ENCODE measurements around the gene MTMR1.

Gene MTMR1

DNA sequence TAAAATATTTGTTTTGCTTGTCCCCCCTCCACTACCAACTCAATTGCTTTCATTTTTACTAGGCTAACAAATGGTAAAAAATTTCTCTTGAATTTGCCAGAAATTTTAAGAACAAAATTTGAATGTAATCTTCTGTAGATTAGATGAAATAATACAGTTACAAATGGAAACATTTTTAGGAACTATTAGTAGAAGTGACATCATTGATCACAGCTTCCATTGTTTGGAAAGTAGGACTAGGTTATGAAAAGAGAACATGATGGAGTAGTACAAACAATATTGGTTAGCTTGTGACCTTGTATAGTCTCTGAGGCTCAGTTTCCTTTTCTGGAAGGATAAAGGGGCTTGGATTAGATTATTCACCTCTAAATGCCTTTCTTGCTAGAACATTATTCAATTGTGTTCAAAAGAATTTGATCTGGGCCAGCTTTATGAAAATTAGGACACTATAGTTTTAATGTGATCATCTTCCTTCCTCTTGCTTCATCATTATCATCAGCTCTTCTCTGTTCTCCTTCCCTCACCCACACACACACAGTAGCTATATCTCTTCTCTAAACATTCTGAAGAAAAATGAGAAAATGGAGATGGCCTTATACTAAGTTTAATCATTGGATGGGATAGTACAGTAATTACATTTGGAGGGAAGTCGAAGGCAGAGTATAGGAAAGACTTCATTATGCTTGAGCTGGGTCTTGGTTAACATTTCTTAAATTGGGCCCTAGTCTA, 9.9 kb downstream of the MTMR1 start:
- no peak for TF ChIP-seq FOXP2 (optimal IDR thresholded peaks at IDR 0.05; ENCODE audit: borderline replicate concordance, extremely low read depth, extremely low read length, insufficient read depth)

DNA sequence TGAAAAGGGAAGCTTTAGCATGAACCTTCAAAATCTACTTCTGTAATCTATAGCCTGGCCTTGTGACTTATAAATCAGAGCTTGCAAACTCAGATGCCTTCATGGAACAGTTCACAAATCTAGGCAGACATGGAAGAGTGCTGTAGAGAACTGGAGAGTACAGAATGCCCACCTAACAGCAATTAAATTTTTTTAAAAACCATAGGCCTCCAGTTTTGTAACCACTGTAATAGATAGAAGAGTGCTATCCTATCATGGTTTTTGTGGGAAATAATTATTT, 10.4 kb downstream of the MTMR1 start:
- TF ChIP-seq POLR2AphosphoS5 (IDR thresholded peaks at IDR 0.05; ENCODE audit: low read depth, low read length) (no peak), TAF1 (IDR thresholded peaks at IDR 0.05; ENCODE audit: borderline replicate concordance, insufficient read depth, low read length) (no peak)
- TF ChIP-seq, protein P1, sequence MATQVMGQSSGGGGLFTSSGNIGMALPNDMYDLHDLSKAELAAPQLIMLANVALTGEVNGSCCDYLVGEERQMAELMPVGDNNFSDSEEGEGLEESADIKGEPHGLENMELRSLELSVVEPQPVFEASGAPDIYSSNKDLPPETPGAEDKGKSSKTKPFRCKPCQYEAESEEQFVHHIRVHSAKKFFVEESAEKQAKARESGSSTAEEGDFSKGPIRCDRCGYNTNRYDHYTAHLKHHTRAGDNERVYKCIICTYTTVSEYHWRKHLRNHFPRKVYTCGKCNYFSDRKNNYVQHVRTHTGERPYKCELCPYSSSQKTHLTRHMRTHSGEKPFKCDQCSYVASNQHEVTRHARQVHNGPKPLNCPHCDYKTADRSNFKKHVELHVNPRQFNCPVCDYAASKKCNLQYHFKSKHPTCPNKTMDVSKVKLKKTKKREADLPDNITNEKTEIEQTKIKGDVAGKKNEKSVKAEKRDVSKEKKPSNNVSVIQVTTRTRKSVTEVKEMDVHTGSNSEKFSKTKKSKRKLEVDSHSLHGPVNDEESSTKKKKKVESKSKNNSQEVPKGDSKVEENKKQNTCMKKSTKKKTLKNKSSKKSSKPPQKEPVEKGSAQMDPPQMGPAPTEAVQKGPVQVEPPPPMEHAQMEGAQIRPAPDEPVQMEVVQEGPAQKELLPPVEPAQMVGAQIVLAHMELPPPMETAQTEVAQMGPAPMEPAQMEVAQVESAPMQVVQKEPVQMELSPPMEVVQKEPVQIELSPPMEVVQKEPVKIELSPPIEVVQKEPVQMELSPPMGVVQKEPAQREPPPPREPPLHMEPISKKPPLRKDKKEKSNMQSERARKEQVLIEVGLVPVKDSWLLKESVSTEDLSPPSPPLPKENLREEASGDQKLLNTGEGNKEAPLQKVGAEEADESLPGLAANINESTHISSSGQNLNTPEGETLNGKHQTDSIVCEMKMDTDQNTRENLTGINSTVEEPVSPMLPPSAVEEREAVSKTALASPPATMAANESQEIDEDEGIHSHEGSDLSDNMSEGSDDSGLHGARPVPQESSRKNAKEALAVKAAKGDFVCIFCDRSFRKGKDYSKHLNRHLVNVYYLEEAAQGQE (IDR thresholded peaks at IDR 0.05; ENCODE audit: insufficient read depth in 1 of 2, low read depth in 2 of 2, low read length in 2 of 2) = no peak

DNA sequence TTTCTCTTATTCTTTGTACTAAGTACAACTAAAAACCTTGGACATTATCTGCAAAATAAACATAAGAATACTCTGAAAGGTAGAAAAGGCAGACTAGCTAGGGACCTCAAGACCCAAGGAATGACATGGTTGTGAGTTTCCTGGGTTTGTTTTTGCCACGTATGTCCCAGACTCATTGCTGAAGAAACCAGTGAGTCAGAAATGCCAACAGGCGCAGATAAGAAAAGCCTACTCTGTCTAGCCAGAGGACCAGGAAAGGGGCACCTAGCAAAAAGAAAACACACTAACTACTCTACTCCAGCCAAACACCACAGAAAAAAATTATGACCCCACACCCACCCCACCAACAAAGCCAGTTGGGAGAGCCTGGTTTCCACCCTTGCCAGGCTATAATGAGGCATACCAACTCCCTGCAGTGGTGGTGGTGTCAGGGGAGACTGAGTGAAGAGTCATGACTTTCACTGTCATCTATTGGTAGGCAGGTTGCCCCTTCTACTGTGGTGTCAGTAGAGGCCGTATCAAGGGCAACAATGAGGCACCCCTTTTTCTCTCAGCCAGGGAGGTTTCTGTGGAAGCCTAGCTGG, 10.9 kb downstream of the MTMR1 start:
- TF ChIP-seq TAF1 (IDR thresholded peaks at IDR 0.05; ENCODE audit: borderline replicate concordance, insufficient read depth, low read length) (no peak), SIN3A (IDR thresholded peaks at IDR 0.05; ENCODE audit: borderline replicate concordance, insufficient read depth, low read length) (no peak), FOXP2 (optimal IDR thresholded peaks at IDR 0.05; ENCODE audit: borderline replicate concordance, extremely low read depth, extremely low read length, insufficient read depth) (no peak), POLR2AphosphoS5 (IDR thresholded peaks at IDR 0.05; ENCODE audit: low read depth, low read length) (no peak)
- TF ChIP-seq, protein P1 (IDR thresholded peaks at IDR 0.05; ENCODE audit: insufficient read depth in 1 of 2, low read depth in 2 of 2, low read length in 2 of 2) = no peak

DNA sequence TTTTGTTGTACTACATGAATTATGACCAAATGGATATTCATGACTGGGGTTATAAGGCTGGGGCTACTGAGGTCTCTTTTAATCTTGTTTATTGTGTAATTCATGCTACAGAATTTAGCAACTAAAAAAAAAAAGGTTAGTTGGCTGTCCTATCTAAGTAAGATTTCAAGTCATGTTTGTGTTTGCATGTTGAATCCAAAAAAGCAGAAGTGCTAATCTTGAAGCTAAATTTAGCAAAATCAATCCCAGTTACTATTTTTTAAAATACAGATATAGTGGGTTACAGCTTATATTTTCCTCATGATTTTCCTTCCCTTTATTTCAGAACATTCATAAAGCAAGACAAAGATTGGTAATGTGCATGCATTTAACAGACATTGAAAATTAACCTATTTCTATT, 19.4 kb downstream of the MTMR1 start:
- TF ChIP-seq, protein P1 (IDR thresholded peaks at IDR 0.05; ENCODE audit: insufficient read depth in 1 of 2, low read depth in 2 of 2, low read length in 2 of 2) = no peak
- TF ChIP-seq POLR2AphosphoS5 (IDR thresholded peaks at IDR 0.05; ENCODE audit: low read depth, low read length) (no peak), SIN3A (IDR thresholded peaks at IDR 0.05; ENCODE audit: borderline replicate concordance, insufficient read depth, low read length) (no peak), FOXP2 (optimal IDR thresholded peaks at IDR 0.05; ENCODE audit: borderline replicate concordance, extremely low read depth, extremely low read length, insufficient read depth) (no peak), TAF1 (IDR thresholded peaks at IDR 0.05; ENCODE audit: borderline replicate concordance, insufficient read depth, low read length) (no peak)

DNA sequence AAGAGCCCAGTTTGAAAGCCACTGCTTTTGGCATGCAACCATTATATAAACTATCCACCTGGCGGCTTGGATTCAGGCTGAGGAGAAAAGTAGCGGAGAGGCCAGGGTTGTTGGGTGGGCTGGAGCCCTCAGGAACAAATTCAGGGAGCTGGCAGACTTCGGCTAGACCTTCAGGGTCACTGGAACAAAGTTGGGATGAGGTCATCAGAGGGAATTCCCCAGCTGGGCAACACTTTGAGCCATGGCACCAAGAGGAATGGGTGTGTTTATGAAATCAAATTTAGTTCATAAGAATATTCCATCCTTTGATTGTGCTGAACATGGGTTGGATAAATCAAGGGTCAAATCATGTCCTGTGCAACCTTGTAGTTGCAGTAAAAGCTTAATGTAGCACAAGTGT, 22.0 kb downstream of the MTMR1 start:
- TF ChIP-seq POLR2AphosphoS5 (IDR thresholded peaks at IDR 0.05; ENCODE audit: low read depth, low read length) (no peak), SIN3A (IDR thresholded peaks at IDR 0.05; ENCODE audit: borderline replicate concordance, insufficient read depth, low read length) (no peak), TAF1 (IDR thresholded peaks at IDR 0.05; ENCODE audit: borderline replicate concordance, insufficient read depth, low read length) (no peak), FOXP2 (optimal IDR thresholded peaks at IDR 0.05; ENCODE audit: borderline replicate concordance, extremely low read depth, extremely low read length, insufficient read depth) (no peak)
- TF ChIP-seq, protein P1 (IDR thresholded peaks at IDR 0.05; ENCODE audit: insufficient read depth in 1 of 2, low read depth in 2 of 2, low read length in 2 of 2) = no peak
